T-cell (primary cell): ENCODE measurements around the gene LRRK1. TPM values are rescaled to one million over a fixed set of nuclear protein-coding genes. Genes with fewer than 3 reads are reported as not detected.

ENCODE experiments used
- ATAC-seq, 4 experiments: fragments of 200-7000 bp in 3 of 4; fragments of 150-1000 bp in 1 of 4; cut with Tn5 transposase; replicated peaks in 1 of 4; 1 replicate in 3 of 4; 2 replicates in 1 of 4; pipeline ENCODE4 v1.10.0; 2021; ENCODE audit warnings: moderate library complexity in 3 of 4, mild to moderate bottlenecking in 2 of 4, moderate number of reproducible peaks in 1 of 4
- CTCF ChIA-PET, 2 donors: fragments of 300-600 bp; sonication (Branson Sonifier 250); formaldehyde crosslinking; loops; one replicate each; lab custom pipeline; 2022; ENCODE audit warnings: antibody characterized with exemption in 2 of 2; lab: Charles Lee
- POLR2A ChIA-PET, 2 donors: fragments of 300-600 bp; sonication (Branson Sonifier 250); formaldehyde crosslinking; loops; one replicate each; lab custom pipeline; 2022; ENCODE audit warnings: antibody characterized with exemption in 2 of 2; lab: Charles Lee
- DNase-seq, 35 experiments: peaks; one replicate each; pipeline versions ENCODE4 v3.0.0 to v3.0.0-alpha.2; 2013 to 2023
- H3K27ac ChIP-seq: one replicate; pipeline ENCODE4 v1.5.1; 2013; ENCODE audit warnings: low read length
- H3K27me3 ChIP-seq, 2 experiments: replicated peaks in 1 of 2; 1 replicate in 1 of 2; 2 replicates in 1 of 2; pipeline versions ENCODE4 v1.6.1 to v1.7.0; 2013; ENCODE audit warnings: low read length in 1 of 2, mixed read lengths in 1 of 2; ENCODE audit not compliant: control insufficient read depth in 2 of 2, insufficient read depth in 2 of 2; ENCODE audit errors: extremely low read depth in 1 of 2
- H3K36me3 ChIP-seq, 2 donors: 1 replicate in 1 of 2; 2 replicates in 1 of 2; pipeline versions ENCODE4 v1.6.1 to v1.7.0; 2013; ENCODE audit warnings: low read length in 1 of 2; ENCODE audit not compliant: control insufficient read depth in 2 of 2, insufficient read depth in 1 of 2; ENCODE audit errors: extremely low read depth in 1 of 2
- H3K4me1 ChIP-seq, 2 experiments: 1 replicate in 1 of 2; 2 replicates in 1 of 2; pipeline versions ENCODE4 v1.6.1 to v1.7.0; 2013; ENCODE audit warnings: low read length in 2 of 2, mixed read lengths in 1 of 2; ENCODE audit not compliant: insufficient read depth in 2 of 2, control insufficient read depth in 1 of 2; ENCODE audit errors: extremely low read depth in 1 of 2
- H3K4me3 ChIP-seq, 2 donors: 1 replicate in 1 of 2; 2 replicates in 1 of 2; pipeline versions ENCODE4 v1.5.1 to v1.7.0; 2013; ENCODE audit warnings: mild to moderate bottlenecking in 2 of 2, low read length in 1 of 2, moderate library complexity in 1 of 2; ENCODE audit not compliant: control insufficient read depth in 1 of 2; ENCODE audit errors: extremely low read depth in 1 of 2
- H3K9me3 ChIP-seq: 2 replicates; pipeline ENCODE4 v1.7.0; 2013
- H3K27ac Mint-ChIP-seq, 2 donors: one replicate each; pipeline ENCODE4 v1.8.0; 2020 to 2021; ENCODE audit warnings: mild to moderate bottlenecking in 2 of 2, mixed read lengths in 2 of 2
- H3K27me3 Mint-ChIP-seq, 2 donors: one replicate each; pipeline ENCODE4 v1.8.0; 2021 to 2022; ENCODE audit warnings: mixed read lengths in 2 of 2
- H3K36me3 Mint-ChIP-seq: one replicate; pipeline ENCODE4 v1.8.0; 2021; ENCODE audit warnings: mixed read lengths
- H3K4me1 Mint-ChIP-seq, 3 donors: one replicate each; pipeline ENCODE4 v1.8.0; 2020 to 2022; ENCODE audit warnings: mixed read lengths in 3 of 3, mild to moderate bottlenecking in 1 of 3
- H3K4me3 Mint-ChIP-seq, 3 donors: one replicate each; pipeline ENCODE4 v1.8.0; 2020 to 2022; ENCODE audit warnings: mild to moderate bottlenecking in 3 of 3, mixed read lengths in 3 of 3, moderate library complexity in 3 of 3
- H3K9me3 Mint-ChIP-seq, 3 donors: one replicate each; pipeline ENCODE4 v1.8.0; 2020 to 2022; ENCODE audit warnings: mixed read lengths in 3 of 3
- WGBS: methylation state at CpG from one replicate; pipeline ENCODE4 v1.1.5; 2013; ENCODE audit warnings: missing lambda C conversion rate; ENCODE audit not compliant: insufficient coverage; 5-methylcytosine and 5-hydroxymethylcytosine counted together
- total RNA-seq, 35 experiments: library from RNA in 6 of 35; stranded (reverse) in 6 of 35; fragments of 120-200 nt in 1 of 35; gene quantifications; one replicate each; pipeline versions ENCODE4 v1.2.1 to v1.2.4 and lab custom pipeline; 2013 to 2026

LRRK1 gene
- total RNA-seq, 5 donors from 2014 or later (not counting 1 experiment from before 2014, with no cell fraction given), result 1.1 to 2.0 (median 1.7) TPM

DNA sequence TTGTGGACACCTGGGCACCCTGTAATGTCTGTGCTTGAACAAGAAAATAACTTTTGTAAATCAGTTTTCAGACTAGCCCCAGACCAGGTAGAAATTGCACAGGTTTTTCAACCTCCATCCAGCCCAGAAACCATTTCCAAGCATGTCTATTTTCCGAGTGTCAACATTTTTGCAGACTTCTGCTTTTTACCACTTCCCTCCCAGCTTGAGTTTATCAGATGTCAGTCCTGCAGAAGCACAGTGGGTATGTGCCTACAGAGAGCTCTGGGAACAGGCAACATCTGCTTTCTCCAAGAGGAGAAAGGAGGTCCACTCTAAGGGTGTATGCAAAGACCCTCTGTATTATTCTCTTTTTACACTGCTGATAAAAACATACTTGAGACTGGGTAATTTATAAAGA, 83.9 kb downstream of the LRRK1 start:
- POLR2A ChIA-PET, result no interaction called here
- Histone ChIP-seq H3K27me3 (peaks cover 0 to 20% of the 10 kb centered on the region in 2 experiments), H3K4me1 (peaks cover 0 to 14% of the 10 kb centered on the region in 2 experiments), H3K4me3 (no peak overlapping the region), H3K27ac (no peak overlapping the region), H3K9me3 (no peaks in the 10 kb centered on the region), H3K36me3 (no peaks in the 10 kb centered on the region)
- no peak for ATAC-seq
- peaks cover 10 to 14% (median 12%) of the 10 kb centered on the region in 3 donors for H3K4me1 Mint-ChIP-seq
- no peak overlapping the region for H3K4me3 Mint-ChIP-seq
- no peaks in the 10 kb centered on the region for H3K36me3 Mint-ChIP-seq
- CTCF ChIA-PET, result interaction anchor here in 1 of 2 donors (0.6 to 1.6 kb wide), 2 partner anchors 165 to 285 kb away, joined by 3 to 5 read pairs; no protein-coding TSS in a partner anchor
- WGBS, result no CpG with 5 or more reads among the region's 1 CpG
- H3K27ac Mint-ChIP-seq, result no peak overlapping the region
- DNase-seq, result no peak
- H3K9me3 Mint-ChIP-seq, result no peaks in the 10 kb centered on the region
- peaks cover 7 to 14% of the 10 kb centered on the region in 2 donors for H3K27me3 Mint-ChIP-seq

DNA sequence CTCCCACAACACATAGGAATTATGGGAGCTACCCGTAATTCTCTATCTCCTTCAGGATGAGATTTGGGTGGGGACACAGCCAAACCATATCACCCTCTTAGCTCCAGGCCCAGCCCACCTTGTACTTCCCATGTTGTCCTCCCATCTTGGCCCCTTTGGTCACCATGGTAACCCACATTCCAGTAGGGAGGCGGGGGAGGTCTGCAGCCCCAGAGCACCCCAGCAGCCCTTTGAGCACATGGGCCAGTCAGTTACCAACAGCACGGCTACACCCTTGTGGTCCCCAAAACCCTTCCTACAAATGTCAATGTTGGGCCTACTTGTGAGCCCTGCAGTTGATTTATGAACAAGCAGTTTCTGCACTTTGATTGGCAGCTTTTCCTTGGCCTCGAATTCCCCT, 84.5 kb downstream of the LRRK1 start:
- H3K4me1 ChIP-seq, result peaks cover 0 to 20% of the 10 kb centered on the region in 2 experiments
- H3K27ac ChIP-seq, result no peak overlapping the region
- peaks cover 0 to 20% of the 10 kb centered on the region in 2 experiments for H3K27me3 ChIP-seq
- no peak for ATAC-seq
- Mint-ChIP-seq H3K36me3 (no peaks in the 10 kb centered on the region), H3K4me1 (peaks cover 16 to 20% (median 18%) of the 10 kb centered on the region in 3 donors), H3K27me3 (peaks cover 7 to 10% of the 10 kb centered on the region in 2 donors), H3K9me3 (no peaks in the 10 kb centered on the region), H3K4me3 (no peak overlapping the region), H3K27ac (no peak overlapping the region)
- H3K9me3 ChIP-seq, result no peaks in the 10 kb centered on the region
- no peaks in the 10 kb centered on the region for H3K36me3 ChIP-seq
- 63% methylated on average over 3 of the region's 4 CpGs for WGBS
- POLR2A ChIA-PET, result no interaction called here
- CTCF ChIA-PET, result interaction anchor here in 1 of 2 donors (0.6 to 1.6 kb wide), 2 partner anchors 166 to 284 kb away, joined by 3 to 5 read pairs; no protein-coding TSS in a partner anchor
- H3K4me3 ChIP-seq, result no peak overlapping the region
- DNase-seq, result no peak

DNA sequence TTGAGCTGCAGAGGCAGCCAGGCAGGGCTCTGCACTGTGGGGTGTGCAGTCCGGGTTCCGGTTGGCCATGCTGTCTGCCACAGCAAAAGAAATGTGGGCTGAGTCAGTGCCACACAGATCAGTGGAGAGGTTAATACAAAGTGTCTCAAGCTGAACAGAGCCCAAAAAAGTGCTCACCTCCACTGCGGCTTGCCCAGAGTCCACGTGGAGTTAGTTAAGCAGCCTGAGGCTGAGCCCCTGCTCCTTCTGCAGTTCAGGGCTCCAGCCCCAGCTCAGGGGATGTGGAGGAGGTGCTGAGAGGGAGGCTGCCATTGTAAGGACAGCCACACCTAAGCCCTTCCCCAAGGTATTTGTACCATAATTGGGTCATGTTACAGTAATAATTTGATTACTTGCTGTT, 85.3 kb downstream of the LRRK1 start:
- Histone ChIP-seq H3K27ac (no peak overlapping the region), H3K4me1 (peaks cover 0 to 21% of the 10 kb centered on the region in 2 experiments), H3K36me3 (no peaks in the 10 kb centered on the region), H3K4me3 (no peak overlapping the region), H3K9me3 (no peaks in the 10 kb centered on the region), H3K27me3 (peaks cover 0 to 20% of the 10 kb centered on the region in 2 experiments)
- H3K27ac Mint-ChIP-seq, result no peak overlapping the region
- DNase-seq (no peak), ATAC-seq (no peak)
- H3K4me3 Mint-ChIP-seq, result no peak overlapping the region
- POLR2A ChIA-PET, result no interaction called here
- CTCF ChIA-PET, result interaction anchor here (0.9 to 1.1 kb wide), 2 partner anchors 86 to 662 kb away, joined by 3 read pairs; partner anchors contain the start of gene LRRK1 (in 1 of the 2)
- 94% methylated on average over 2 of the region's 4 CpGs for WGBS
- H3K36me3 Mint-ChIP-seq, result no peaks in the 10 kb centered on the region
- peaks cover 19 to 22% (median 21%) of the 10 kb centered on the region in 3 donors for H3K4me1 Mint-ChIP-seq
- H3K9me3 Mint-ChIP-seq, result no peaks in the 10 kb centered on the region
- H3K27me3 Mint-ChIP-seq, result peaks cover 7 to 9% of the 10 kb centered on the region in 2 donors

DNA sequence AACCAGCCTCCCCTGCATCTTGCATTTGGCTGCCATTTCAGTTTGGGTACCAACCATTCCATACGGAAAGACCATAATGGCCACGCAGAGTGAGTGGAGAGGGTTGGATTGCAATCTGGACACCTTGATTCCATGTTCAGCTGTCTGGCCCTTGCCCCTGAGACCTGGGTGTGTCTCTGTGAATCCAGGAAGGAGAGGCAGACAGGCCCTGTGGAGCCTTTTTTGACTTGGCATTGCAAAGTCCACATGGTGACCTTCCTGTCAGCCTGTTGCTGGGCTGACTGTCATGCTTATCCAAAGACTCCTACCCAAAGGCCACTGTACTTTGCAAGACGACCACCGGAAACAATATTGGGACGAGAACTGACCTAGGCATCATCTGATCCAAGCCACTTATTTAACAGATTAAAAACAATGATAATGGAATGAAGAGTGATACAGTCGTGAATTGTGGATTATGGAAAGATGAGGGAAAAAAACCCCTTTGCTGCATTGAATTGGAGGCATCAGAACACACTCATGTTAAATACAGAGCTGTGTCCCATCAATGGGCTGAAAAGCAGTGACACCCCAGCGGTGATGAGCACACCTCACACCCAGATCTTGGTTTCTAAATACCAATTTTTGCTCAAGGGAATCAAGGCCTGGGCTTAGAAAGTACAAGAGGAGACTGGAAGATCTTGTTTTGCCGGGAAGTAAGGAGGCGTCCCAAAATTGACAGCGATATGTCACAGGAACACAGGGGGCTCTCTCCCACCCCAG, 86.0 kb downstream of the LRRK1 start:
- no peaks in the 10 kb centered on the region for H3K9me3 Mint-ChIP-seq
- Histone ChIP-seq H3K27me3 (peaks cover 0 to 20% of the 10 kb centered on the region in 2 experiments), H3K9me3 (no peaks in the 10 kb centered on the region), H3K27ac (no peak overlapping the region), H3K4me3 (no peak overlapping the region), H3K36me3 (no peaks in the 10 kb centered on the region), H3K4me1 (peaks cover 0 to 21% of the 10 kb centered on the region in 2 experiments)
- H3K27me3 Mint-ChIP-seq, result peaks cover 7 to 9% of the 10 kb centered on the region in 2 donors
- H3K27ac Mint-ChIP-seq, result no peak overlapping the region
- ChIA-PET POLR2A (no interaction called here), CTCF (interaction anchor here (0.6 to 1.3 kb wide), 4 partner anchors 40 to 663 kb away, joined by 3 to 5 read pairs (median 3); partner anchors contain the start of gene LRRK1 (in 1 of the 2))
- DNase-seq (no peak), ATAC-seq (no peak)
- H3K4me3 Mint-ChIP-seq, result no peak overlapping the region
- WGBS, result 97% methylated on average over 5 of the region's 10 CpGs
- no peaks in the 10 kb centered on the region for H3K36me3 Mint-ChIP-seq
- H3K4me1 Mint-ChIP-seq, result peaks cover 19 to 22% (median 21%) of the 10 kb centered on the region in 3 donors

DNA sequence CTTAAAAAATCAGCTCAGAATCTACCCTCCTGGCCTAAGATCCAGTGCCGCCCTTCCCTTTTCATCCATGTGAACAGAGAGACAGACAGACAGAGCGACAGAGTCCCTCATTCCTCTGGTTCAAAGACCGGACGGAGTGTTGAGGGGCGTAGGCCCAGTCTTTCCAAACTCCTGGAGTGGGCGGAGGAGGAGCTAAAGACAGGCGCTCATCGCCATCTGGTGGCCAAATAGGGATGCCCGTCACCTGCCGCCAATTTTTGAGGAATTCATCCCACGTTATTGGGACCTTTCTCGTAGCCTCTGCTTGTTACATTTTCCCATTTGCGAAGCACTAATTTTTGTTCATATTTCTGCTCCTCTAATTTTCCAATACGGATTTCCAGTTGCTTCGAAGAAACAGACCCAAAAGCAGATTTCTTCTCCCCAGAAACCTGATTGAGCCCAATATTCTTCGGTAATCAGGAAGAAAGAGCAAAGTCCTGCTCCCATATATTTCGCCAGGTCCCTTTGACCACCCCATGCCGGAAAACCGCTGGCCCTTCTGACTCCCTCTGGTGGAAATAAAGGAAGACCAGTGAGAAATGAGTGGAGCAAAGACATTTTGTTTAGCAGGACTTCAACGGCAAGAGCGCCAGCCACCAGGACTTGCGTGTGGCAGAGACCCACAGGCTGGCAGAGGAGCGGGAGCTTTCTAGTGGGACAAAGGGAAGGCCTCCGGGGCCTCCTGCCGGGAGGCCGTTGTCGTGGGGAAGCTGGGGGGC, 88.0 kb downstream of the LRRK1 start:
- peak; percentile 29 to 60 (median 39) for ATAC-seq
- Histone ChIP-seq H3K9me3 (no peaks in the 10 kb centered on the region), H3K27me3 (peaks cover 0 to 12% of the 10 kb centered on the region in 2 experiments), H3K4me1 (peaks cover 0 to 21% of the 10 kb centered on the region in 2 experiments), H3K4me3 (peak overlapping the region in 1 of 2 donors; percentile 27), H3K27ac (no peak overlapping the region), H3K36me3 (no peaks in the 10 kb centered on the region)
- no peaks in the 10 kb centered on the region for H3K9me3 Mint-ChIP-seq
- H3K4me1 Mint-ChIP-seq, result peaks cover 19 to 22% (median 21%) of the 10 kb centered on the region in 3 donors
- H3K27ac Mint-ChIP-seq, result no peak overlapping the region
- H3K36me3 Mint-ChIP-seq, result no peaks in the 10 kb centered on the region
- peak overlapping the region; percentile 86 to 94 (median 90) for H3K4me3 Mint-ChIP-seq
- peak in 30 of 35 experiments; percentile 10 to 71 (median 30) for DNase-seq
- 25% methylated on average over 25 of the region's 27 CpGs for WGBS
- ChIA-PET CTCF (interaction anchor here (0.6 to 3.0 kb wide), 24 partner anchors 9 to 1734 kb away, joined by 3 to 30 read pairs (median 4); partner anchors contain the start of gene LRRK1 (in 1 of the 2)), POLR2A (no interaction called here)
- peaks cover 0 to 2% of the 10 kb centered on the region in 2 donors for H3K27me3 Mint-ChIP-seq
